WI38 (cell line): ENCODE measurements around the gene DYNLL2.
"Not testable (repeated sequence)": the region's sequence is repeated elsewhere in the genome, so short reads cannot be mapped to it uniquely, and the experiment has no call there.

ENCODE experiments used
- H3K4me3 ChIP-seq: 2 replicates; pipeline ENCODE4 v1.5.1; 2011; ENCODE audit warnings: low read depth, mild to moderate bottlenecking, control low read depth, low read length
- TF ChIP-seq, protein P1 (sequence below): IDR thresholded peaks from 2 replicates; pipeline ENCODE4 v1.5.1; 2012; ENCODE audit warnings: low read depth, mild to moderate bottlenecking, control low read depth, low read length

DYNLL2 gene

DNA sequence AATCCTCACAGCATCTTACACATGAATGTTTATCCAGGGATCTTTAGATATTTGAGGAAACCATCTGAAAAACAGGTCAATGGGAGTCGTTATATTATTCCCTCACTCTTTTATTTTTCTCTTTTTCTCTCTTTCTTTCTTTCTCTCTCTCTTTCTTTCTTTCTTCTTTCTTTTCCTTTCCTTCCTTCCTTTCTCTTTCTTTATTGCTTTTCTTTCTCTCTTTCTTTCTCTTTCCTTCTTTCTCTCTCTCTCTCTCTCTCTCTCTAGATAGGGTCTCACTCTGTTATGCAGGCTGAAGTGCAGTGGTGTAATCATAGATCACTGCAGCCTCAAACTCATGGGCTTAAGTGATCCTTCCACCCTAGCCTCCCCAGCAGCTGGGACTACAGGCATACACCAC, 44.6 kb downstream of the DYNLL2 start:
- TF ChIP-seq, protein P1, sequence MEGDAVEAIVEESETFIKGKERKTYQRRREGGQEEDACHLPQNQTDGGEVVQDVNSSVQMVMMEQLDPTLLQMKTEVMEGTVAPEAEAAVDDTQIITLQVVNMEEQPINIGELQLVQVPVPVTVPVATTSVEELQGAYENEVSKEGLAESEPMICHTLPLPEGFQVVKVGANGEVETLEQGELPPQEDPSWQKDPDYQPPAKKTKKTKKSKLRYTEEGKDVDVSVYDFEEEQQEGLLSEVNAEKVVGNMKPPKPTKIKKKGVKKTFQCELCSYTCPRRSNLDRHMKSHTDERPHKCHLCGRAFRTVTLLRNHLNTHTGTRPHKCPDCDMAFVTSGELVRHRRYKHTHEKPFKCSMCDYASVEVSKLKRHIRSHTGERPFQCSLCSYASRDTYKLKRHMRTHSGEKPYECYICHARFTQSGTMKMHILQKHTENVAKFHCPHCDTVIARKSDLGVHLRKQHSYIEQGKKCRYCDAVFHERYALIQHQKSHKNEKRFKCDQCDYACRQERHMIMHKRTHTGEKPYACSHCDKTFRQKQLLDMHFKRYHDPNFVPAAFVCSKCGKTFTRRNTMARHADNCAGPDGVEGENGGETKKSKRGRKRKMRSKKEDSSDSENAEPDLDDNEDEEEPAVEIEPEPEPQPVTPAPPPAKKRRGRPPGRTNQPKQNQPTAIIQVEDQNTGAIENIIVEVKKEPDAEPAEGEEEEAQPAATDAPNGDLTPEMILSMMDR = no peak
- no peak overlapping the region for H3K4me3 ChIP-seq

DNA sequence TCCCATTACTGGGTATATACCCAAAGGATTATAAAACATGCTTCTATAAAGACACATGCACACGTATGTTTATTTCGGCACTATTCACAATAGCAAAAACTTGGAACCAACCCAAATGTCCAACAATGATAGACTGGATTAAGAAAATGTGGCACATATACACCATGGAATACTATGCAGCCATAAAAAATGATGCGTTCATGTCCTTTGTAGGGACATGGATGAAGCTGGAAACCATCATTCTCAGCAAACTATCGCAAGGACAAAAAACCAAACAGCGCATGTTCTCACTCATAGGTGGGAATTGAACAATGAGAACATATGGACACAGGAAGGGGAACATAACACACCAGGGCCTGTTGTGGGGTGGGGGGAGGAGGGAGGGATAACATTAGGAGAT, 49.5 kb downstream of the DYNLL2 start:
- not testable (repeated sequence) for H3K4me3 ChIP-seq

DNA sequence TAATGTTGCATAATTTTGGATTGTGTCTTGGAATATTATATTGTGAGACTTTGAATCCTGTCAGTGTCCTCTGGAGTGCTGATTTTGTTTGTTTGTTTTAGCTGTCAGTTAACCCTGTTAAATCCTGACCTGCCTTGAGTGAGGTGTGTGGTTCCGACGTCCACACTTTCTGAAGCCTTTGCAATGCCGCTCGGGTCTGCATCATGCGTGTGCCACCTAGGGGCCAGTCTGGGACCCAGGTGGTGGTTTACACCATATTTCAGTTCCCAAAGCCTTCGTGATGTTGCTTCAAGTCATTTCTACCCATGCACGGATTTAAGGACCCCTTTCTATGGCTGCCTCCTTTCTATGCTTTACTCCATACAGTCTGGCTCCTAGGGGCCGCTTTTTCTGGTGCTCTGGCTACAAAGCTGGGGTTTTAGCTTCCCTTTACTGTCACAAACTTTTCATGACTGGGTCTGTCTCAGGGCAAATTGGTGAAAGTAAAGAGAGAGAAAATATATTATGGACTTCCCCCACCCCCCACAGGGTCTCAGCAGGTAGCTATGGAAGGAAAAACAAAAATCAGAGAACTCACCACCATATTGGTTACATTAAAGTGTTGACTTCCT, 53.6 kb downstream of the DYNLL2 start:
- no peak overlapping the region for H3K4me3 ChIP-seq
- TF ChIP-seq, protein P1 = peak; percentile 22

DNA sequence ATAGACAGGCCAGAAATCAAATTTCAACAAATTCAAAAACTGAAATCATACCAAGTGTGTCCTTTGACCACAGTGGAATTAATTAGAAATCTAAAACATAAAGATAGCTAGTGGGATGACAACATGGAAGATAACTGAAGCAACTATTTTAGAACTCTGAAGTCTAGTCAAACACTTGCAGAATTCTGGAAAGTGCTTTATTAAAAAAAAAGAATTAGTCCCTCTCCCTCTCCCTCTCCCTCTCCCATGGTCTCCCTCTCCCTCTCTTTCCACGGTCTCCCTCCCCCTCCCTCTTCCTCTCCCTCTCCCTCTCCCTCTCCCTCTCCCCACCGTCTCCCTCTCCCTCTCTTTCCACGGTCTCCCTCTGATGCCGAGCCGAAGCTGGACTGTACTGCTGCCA, 58.3 kb downstream of the DYNLL2 start:
- H3K4me3 ChIP-seq = no peak overlapping the region
- TF ChIP-seq, protein P1 = no peak

DNA sequence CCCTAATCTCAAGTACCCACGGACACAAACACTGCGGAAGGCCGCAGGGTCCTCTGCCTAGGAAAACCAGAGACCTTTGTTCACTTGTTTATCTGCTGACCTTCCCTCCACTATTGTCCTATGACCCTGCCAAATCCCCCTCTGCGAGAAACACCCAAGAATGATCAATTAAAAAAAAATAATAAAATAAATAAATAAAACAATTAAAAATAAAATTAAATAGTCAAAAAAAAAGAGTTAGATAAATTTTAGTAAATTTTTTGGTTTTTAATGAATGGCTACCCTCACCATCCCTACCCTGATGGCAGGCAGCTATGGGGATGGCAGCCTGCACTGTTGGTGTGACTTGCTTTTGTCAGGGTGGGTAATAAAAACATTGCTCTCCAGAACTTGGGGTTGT, 60.1 kb downstream of the DYNLL2 start:
- not testable (repeated sequence) for H3K4me3 ChIP-seq

DNA sequence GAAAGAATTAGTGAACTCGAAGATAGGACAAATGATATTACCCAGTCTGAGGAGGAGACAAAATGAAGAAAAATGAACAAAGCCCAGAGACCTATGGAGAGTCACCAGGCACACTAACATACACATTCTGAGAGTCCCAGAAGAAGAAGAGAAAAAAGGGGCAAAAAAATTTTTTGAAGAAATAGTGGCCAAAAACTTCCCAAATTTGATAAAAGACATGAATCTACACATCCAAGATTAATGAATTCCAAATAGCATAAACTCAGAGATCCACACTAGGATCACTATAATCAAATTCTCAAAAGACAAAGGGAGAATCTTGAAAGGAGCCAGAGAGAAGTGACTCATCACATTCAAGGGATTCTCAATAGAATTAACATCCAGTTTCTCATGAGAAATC, 61.6 kb downstream of the DYNLL2 start:
- TF ChIP-seq, protein P1 = no peak
- no peak overlapping the region for H3K4me3 ChIP-seq
